HG02588 (cell line): ENCODE measurements around the gene CTSW.

ENCODE experiments used
- ATAC-seq: cut with Tn5 transposase; IDR thresholded peaks from one replicate; pipeline ENCODE4 v1.9.1; 2021; ENCODE audit warnings: mild to moderate bottlenecking, moderate library complexity; ENCODE audit not compliant: unreplicated experiment

Gene CTSW

GRCh38 chr11:65855927-65856363 is 23.7 kb upstream of the CTSW start:
- ATAC-seq = no peak

DNA sequence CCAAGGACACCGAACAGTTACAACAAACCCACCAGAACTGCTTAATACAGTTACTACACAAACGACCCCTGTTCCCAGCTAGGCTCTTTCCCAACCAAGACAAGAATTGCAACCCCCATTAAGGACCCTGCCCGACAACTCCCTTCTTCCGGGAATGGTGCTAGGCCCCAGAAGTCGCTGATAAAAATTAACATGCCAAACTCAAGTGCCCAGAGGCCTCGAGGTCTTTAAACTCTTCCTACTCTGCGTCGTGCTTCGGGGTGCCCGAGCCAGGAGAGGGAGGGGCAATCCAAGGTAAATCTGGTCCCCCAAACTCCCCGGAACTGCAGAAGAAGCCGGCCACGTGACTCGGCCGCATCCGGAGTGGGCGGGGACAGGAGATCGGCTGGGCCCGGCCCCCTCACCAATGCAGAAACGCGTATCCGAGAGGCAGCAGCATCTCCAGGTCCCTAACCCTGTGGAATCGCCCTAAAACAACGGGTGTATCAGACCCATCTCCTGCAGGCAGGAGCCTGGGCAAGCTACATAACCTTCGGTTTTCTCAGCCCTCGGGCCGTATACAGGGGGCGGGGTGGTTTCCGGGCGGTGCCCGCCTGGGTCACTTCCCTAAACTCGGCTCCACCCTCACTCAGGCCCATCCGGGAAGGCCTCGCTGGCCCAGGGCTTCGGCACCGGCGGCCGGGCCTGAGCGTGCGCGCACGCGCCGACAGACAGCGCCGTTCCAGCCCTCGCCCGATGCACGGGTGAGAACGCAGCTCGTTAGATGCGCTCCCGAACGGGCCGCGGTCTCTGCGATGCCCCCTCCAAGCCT is 22.7 kb upstream of the CTSW start:
- ATAC-seq = peak; percentile 26

- ATAC-seq = peak; percentile 2
Measured at GRCh38 chr11:65857500-65857852, 22.2 kb upstream of the CTSW start.

DNA sequence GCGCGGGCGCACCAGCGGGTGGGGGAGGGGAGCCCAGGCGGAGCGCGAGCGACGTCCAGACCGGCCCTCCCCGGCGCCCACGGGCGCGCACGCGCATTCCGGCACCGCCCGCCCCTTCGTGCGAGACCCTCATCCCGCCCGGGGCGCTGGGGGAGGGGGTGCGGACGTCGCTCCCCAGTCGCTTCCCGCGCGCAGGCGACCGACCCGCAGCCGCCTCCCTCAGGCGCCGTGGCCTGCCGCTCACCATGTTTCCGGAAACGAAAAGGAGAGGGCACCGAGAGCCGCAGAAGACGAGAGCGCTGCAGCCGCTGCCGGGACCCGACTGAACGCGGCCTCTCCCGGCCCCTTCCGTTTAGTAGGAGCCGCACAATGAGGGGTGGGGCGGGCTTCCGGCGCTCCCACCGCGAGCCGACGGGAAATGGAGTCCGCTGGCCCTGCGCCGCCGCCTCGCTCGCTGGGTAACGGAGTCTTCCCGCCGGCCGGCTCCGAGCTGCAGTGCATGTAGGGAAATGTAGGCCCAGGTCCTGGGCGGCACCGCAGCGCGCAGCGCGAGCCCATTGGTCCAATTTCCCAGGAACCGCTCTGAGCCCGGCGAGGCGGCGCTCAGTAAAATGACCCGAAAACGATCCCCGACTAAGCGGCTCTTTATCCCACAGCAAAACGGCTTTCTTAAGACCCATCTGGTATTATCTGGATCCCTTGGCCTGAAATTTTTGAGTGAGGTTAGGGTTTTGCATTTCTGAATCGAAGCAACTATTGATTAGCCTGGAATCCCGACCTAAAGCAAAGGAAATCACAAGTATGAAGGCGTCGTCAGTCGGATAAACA is 21.6 kb upstream of the CTSW start, which contains the start of gene CFL1:
Gene CFL1 (minus strand): TSS at position 328 of the 828 bp plus-strand sequence. CDS start 81 bp downstream, at position 247.
- ATAC-seq = peak; percentile 47

- ATAC-seq = no peak
Measured at GRCh38 chr11:65858681-65859087, 21.0 kb upstream of the CTSW start.

DNA sequence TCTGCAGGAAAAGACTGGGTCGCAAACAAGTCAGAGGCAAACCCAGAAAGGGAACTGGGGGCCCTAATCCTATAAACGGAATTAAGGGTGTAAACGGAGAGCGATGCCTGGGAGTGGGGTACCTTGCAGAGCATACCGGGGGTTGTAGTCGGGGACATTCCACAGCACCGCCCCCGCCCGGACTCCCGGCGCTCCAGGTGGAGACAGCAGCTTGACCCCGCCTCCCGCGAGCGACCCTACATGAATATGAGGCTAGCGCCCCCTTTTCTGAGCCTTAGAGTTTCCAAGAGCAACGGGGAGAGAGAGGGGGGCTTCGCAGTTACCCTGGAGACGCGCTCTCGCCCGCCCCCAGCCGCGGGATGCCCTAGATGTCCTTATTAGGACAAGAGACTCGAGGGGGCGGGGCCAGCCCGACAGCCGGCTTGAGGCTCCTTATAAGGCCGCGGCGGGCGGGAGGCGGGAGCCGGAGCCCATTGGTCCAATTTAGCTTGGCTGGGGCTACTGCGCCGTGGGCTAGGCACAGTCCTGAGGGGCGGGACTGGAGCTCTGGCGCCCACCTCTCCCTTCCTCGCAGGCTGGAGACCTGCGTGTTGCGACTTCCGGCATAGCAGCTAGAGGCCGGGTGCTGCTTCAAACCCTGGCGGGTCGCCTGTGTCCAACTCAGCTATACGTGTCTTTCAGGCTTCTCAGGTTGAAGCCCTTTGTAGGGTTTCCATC is 20.4 kb upstream of the CTSW start:
- peak; percentile 47 for ATAC-seq

- ATAC-seq = no peak
Measured at GRCh38 chr11:65859812-65860277, 19.8 kb upstream of the CTSW start.

DNA sequence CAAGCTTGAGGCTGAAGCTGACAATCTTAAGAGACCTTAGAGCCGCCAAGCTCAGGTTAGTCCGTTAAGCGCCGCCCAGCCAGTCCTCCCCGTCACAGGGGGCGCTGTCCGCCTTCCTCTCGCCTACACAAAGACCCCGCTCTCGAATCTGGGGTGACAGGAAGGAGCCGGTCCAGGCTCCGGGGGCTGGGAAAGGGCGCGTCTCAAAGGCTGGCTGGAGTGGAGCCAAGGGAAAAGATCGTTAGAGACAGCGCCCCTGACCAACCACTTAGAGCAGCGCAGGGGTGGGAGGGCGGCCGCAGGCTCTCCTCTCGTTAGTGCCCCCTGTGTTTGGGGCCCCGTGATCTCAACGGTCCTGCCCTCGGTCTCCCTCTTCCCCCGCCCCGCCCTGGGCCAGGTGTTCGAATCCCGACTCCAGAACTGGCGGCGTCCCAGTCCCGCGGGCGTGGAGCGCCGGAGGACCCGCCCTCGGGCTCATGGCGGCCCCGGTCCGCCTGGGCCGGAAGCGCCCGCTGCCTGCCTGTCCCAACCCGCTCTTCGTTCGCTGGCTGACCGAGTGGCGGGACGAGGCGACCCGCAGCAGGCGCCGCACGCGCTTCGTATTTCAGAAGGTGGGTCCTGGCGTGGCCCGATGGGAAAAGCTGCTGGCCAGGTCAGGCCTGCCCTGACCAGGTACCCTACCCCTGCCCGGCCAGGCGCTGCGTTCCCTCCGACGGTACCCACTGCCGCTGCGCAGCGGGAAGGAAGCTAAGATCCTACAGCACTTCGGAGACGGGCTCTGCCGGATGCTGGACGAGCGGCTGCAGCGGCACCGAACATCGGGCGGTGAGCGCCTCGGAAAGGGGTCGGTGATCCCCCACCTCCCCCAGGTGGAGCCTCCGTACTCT is 19.1 kb upstream of the CTSW start, which contains the start of gene MUS81:
Gene MUS81 (plus strand): TSS at position 156 of the 887 bp plus-strand sequence. CDS start 321 bp downstream, at position 477.
- peak; percentile 25 for ATAC-seq

GRCh38 chr11:65861165-65861505 is 18.5 kb upstream of the CTSW start:
- ATAC-seq = no peak

DNA sequence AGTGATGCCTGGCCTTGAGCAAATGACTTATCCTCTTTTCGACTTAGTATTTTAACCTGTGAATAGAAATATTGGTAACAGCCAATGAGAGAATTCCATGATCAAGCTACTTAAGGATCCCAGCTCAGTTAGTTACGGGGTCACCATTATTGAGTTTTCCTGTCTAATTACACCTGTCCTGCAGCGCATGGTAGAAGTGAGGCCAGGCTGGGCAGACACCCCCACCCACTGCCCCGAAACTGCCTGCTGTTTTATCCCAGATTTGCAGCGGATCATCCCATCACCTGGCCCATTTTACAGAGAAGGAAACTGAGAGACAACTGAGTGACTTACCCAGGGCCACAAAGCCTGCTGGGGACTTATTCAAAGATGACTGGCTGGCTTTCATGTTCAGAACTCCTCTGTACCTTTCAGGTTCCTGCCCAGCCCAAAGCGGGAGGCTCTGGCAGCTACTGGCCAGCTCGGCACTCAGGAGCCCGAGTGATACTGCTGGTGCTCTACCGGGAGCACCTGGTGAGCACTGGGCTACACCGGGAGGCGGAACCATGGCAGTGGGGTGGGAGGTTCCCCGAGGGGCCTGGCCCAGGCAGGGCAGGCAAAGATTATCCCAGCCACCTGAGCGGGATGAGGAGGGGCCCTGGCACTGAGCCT is 18.0 kb upstream of the CTSW start:
- ATAC-seq = no peak

DNA sequence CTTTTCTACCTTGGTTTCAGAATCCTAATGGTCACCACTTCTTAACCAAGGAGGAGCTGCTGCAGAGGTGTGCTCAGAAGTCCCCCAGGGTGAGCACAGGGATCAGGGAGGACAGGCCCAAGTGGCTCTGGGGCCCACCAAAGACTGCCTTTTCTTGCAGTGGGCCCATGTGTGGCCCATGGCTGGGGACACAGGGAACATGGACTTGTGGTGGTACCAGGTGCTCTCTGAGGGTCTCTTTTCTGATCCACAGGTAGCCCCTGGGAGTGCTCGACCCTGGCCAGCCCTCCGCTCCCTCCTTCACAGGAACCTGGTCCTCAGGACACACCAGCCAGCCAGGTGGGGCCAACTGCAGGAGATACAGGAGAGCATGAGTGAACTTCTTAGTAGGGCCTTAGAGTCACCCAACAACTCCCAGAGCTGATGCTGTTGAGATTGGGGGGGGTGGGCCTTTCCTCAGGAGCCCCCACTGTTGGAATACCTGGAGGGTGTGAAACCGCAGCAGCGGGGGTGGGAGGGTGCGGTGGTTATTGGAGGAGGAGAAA is 17.4 kb upstream of the CTSW start:
- no peak for ATAC-seq

DNA sequence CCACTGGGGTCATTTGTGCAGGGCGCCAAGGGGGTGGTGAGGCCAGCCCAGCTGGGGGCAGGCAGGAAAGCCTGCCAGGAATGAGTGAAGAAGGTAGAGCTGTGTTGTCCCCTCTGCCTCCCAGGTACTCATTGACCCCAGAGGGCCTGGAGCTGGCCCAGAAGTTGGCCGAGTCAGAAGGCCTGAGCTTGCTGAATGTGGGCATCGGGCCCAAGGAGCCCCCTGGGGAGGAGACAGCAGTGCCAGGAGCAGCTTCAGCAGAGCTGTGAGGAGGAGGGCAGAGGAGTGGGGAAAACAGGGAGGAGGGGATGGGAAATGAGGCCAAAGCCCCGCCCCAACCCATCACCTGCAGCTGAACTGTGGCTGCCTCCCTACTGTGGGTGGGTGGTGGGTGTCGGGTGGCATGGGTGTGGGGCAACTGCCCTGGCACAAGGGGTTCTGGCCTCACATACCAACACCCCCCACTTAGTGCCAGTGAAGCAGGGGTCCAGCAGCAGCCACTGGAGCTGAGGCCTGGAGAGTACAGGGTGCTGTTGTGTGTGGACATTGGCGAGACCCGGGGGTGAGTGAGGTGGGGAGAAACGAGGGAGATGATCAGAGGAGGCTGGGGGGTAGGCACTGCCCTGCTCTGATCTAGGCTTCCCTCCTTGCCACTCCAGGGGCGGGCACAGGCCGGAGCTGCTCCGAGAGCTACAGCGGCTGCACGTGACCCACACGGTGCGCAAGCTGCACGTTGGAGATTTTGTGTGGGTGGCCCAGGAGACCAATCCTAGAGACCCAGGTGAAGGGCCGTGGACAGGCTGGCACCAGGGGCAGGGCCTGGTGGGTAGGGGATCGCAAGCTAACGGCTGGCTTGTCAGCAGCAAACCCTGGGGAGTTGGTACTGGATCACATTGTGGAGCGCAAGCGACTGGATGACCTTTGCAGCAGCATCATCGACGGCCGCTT is 16.4 kb upstream of the CTSW start:
- ATAC-seq = no peak

DNA sequence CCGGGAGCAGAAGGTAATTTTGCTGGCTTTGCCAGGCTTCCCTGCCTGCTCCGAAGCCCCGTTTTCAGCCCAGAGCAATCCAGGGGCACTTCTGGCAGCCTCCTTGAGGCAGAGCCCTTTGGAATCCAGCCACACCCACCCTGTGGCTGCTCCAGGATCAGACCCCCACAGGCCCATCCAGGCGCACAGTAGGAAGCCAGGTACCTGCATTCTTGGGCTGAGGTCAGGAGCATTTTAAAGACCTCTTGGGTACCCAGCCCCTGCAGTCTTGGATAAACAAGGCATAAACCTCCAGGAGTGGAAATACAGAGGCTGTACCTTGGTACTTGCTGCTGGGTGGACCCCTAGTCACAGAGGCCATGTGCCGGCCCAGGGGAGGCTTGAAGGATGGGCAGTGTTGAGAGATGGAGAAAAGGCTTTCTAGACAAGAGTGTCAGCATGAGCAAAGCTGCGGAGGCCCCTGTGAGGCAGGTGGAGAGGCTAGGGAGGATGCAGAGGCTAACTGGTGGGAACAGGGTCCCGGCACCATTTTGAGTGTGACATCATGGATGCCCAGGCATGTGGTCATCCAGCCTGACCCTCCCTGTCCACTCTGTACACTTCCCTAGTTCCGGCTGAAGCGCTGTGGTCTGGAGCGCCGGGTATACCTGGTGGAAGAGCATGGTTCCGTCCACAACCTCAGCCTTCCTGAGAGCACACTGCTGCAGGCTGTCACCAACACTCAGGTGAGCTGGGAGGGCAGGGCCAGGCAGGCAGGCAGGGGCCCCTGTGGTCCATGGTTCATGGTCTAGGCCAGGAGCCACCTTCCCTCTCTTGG is 15.5 kb upstream of the CTSW start:
- ATAC-seq = no peak

- no peak for ATAC-seq
Measured at GRCh38 chr11:65864706-65865471, 14.7 kb upstream of the CTSW start.

- ATAC-seq = no peak
Measured at GRCh38 chr11:65865550-65866172, 14.0 kb upstream of the CTSW start.
